Glutamatergic neuron (in vitro differentiated cells): Measurements from ENCODE around the gene KRTAP5-1. TPM values are rescaled to one million over a fixed set of nuclear protein-coding genes. Genes with fewer than 3 reads are reported as not detected.

Experiments
- DNase-seq: peaks from one replicate; pipeline ENCODE4 v3.0.0; 2022
- H3K27ac Mint-ChIP-seq: one replicate; pipeline ENCODE4 v1.8.0; 2020; ENCODE audit warnings: mild to moderate bottlenecking, mixed read lengths, inconsistent platforms; ENCODE audit not compliant: unreplicated experiment
- H3K27me3 Mint-ChIP-seq: one replicate; pipeline ENCODE4 v1.8.0; 2020; ENCODE audit warnings: mild to moderate bottlenecking, moderate library complexity, mixed read lengths, inconsistent platforms; ENCODE audit not compliant: unreplicated experiment
- H3K36me3 Mint-ChIP-seq: one replicate; pipeline ENCODE4 v1.8.0; 2020; ENCODE audit warnings: mild to moderate bottlenecking, mixed read lengths, inconsistent platforms; ENCODE audit not compliant: unreplicated experiment
- H3K4me1 Mint-ChIP-seq: one replicate; pipeline ENCODE4 v1.8.0; 2020; ENCODE audit warnings: mild to moderate bottlenecking, low read depth, mixed read lengths, inconsistent platforms; ENCODE audit not compliant: unreplicated experiment
- H3K4me3 Mint-ChIP-seq: one replicate; pipeline ENCODE4 v1.8.0; 2020; ENCODE audit warnings: mild to moderate bottlenecking, mixed read lengths, inconsistent platforms; ENCODE audit not compliant: unreplicated experiment
- H3K9me3 Mint-ChIP-seq: one replicate; pipeline ENCODE4 v1.8.0; 2020; ENCODE audit warnings: mild to moderate bottlenecking, moderate library complexity, mixed read lengths, inconsistent platforms; ENCODE audit not compliant: unreplicated experiment
- total RNA-seq: library from RNA; stranded (reverse); fragmentation: NEBNext Ultra II Directional; extraction: Animal tissue kit (Norgen Biotek cat#: 25700); gene quantifications from one replicate; pipeline ENCODE4 v1.2.1, GENCODE V29; 2021; ENCODE audit not compliant: unreplicated experiment
- TF ChIP-seq, protein P1 (sequence below): fragments of 200-600 bp; sonication (generic); IDR thresholded peaks from one replicate; pipeline ENCODE4 v1.5.0; 2021; ENCODE audit not compliant: partially characterized antibody, unreplicated experiment

Gene KRTAP5-1
- total RNA-seq, 1 donor from 2014 or later: not detected

DNA sequence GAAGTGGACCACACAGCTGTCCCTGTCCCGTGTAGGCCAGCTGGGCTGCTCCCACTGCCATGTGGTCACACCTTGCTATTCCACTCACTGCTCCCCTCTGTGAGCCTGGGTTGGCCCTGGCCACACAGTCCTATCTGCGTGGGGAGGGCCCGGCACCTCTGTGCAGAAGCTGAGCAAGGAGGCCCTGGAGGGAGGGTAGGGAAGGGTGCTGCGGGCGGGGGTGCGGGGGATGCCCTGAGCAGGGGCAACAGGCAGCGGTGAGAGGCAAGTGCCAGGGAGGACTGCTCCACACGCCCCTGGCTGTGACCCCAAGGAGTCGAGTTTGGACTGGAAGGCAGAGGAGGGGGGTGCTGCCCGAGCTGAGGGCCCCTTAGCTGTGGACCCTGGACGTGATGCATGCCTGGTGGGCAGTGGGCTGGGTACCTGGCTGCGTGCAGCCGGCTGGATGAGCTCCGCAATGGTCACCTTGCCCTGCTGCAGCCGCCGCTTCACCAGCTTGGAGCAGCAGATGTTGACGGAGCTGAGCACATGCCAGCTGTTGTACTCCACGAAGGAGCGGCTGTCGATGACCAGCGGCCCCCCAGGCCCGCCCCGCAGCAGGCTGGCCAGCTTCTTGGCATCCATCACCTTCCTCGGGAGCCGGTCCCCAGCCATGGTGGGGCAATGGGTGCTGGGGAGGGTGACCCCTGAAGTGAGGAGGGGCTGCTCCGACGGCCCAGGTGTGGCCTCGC lies 19.7 kb downstream of the KRTAP5-1 start:
- peak overlapping the region; percentile 64 for H3K27ac Mint-ChIP-seq
- no peaks in the 10 kb centered on the region for H3K36me3 Mint-ChIP-seq
- peaks cover 24% of the 10 kb centered on the region for H3K27me3 Mint-ChIP-seq
- H3K9me3 Mint-ChIP-seq: peaks cover 21% of the 10 kb centered on the region
- H3K4me1 Mint-ChIP-seq: peaks cover 24% of the 10 kb centered on the region
- DNase-seq: peak; percentile 29
- peak overlapping the region; percentile 34 for H3K4me3 Mint-ChIP-seq
- TF ChIP-seq, protein P1, sequence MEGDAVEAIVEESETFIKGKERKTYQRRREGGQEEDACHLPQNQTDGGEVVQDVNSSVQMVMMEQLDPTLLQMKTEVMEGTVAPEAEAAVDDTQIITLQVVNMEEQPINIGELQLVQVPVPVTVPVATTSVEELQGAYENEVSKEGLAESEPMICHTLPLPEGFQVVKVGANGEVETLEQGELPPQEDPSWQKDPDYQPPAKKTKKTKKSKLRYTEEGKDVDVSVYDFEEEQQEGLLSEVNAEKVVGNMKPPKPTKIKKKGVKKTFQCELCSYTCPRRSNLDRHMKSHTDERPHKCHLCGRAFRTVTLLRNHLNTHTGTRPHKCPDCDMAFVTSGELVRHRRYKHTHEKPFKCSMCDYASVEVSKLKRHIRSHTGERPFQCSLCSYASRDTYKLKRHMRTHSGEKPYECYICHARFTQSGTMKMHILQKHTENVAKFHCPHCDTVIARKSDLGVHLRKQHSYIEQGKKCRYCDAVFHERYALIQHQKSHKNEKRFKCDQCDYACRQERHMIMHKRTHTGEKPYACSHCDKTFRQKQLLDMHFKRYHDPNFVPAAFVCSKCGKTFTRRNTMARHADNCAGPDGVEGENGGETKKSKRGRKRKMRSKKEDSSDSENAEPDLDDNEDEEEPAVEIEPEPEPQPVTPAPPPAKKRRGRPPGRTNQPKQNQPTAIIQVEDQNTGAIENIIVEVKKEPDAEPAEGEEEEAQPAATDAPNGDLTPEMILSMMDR: no peak

DNA sequence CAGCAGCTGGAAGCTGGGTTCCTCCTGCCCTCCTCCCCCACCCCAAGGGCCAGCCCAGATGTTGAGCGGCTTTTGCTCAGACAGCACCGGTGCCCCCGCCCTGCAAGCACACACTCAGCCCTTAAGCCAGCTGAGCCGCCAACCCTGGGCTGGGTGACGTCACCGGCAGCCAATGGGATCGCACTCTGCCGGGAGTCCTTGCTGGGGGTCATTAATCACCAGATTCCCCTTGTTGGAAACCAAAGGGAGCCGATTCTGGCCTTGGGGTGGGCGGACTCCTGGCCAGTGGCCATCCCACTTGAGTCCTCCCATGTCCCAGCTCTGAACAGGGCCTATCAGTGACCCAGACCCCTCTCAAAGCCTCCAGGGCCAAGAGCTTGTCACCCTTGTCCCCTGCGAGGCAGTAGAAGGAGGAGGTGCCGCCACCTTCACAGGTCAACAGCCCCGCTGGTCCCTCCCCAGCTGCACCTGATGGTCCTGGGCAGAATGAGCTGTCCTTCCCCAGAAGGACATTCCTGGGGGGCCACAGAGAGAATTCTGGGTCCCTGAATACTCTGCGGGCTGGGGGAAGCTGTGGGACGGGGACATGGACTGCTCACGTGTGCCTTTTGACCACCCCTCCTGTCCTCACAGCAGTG lies 20.4 kb downstream of the KRTAP5-1 start:
- TF ChIP-seq, protein P1: no peak
- DNase-seq: peak; percentile 86
- Mint-ChIP-seq H3K27ac (peak overlapping the region; percentile 64), H3K4me1 (peaks cover 17% of the 10 kb centered on the region), H3K27me3 (peaks cover 20% of the 10 kb centered on the region), H3K36me3 (no peaks in the 10 kb centered on the region), H3K4me3 (no peak overlapping the region), H3K9me3 (peaks cover 17% of the 10 kb centered on the region)

- TF ChIP-seq, protein P1: no peak
- Mint-ChIP-seq H3K4me3 (no peak overlapping the region), H3K27me3 (peaks cover 13% of the 10 kb centered on the region), H3K36me3 (no peaks in the 10 kb centered on the region), H3K27ac (peak overlapping the region; percentile 70), H3K9me3 (peaks cover 13% of the 10 kb centered on the region), H3K4me1 (peaks cover 12% of the 10 kb centered on the region)
- peak; percentile 34 for DNase-seq
Observed at GRCh38 chr11:1563697-1564534, 21.2 kb downstream of the KRTAP5-1 start.

- TF ChIP-seq, protein P1: no peak
- H3K36me3 Mint-ChIP-seq: no peaks in the 10 kb centered on the region
- peaks cover 12% of the 10 kb centered on the region for H3K27me3 Mint-ChIP-seq
- no peak overlapping the region for H3K27ac Mint-ChIP-seq
- peak; percentile 12 for DNase-seq
- H3K9me3 Mint-ChIP-seq: peaks cover 13% of the 10 kb centered on the region
- peaks cover 10% of the 10 kb centered on the region for H3K4me1 Mint-ChIP-seq
- H3K4me3 Mint-ChIP-seq: no peak overlapping the region
Observed at GRCh38 chr11:1563149-1563638, 21.9 kb downstream of the KRTAP5-1 start.
